GM10248 (cell line): Measurements from ENCODE around the gene FBXW11.

Experiments
- CTCF ChIA-PET: fragments of 300-600 bp; sonication (Branson Sonifier 250); formaldehyde crosslinking; extraction: SDS; loops from one replicate; lab custom pipeline; 2021; ENCODE audit warnings: antibody characterized with exemption; lab: Yijun Ruan, JAX
- POLR2A ChIA-PET: fragments of 350-650 bp; sonication (Branson Sonifier 250); formaldehyde crosslinking; extraction: SDS; loops from one replicate; lab custom pipeline; 2020; ENCODE audit warnings: antibody characterized with exemption; lab: Yijun Ruan, JAX
- DNase-seq: peaks from one replicate; pipeline ENCODE4 v3.0.0; 2012; ENCODE audit errors: extremely low spot score
- TF ChIP-seq, protein P1 (sequence below): IDR thresholded peaks from 2 replicates; pipeline ENCODE4 v1.5.1; 2012; ENCODE audit warnings: mild to moderate bottlenecking, low read depth; ENCODE audit errors: extremely low read depth, missing control alignments, control extremely low read depth

Gene FBXW11

DNA sequence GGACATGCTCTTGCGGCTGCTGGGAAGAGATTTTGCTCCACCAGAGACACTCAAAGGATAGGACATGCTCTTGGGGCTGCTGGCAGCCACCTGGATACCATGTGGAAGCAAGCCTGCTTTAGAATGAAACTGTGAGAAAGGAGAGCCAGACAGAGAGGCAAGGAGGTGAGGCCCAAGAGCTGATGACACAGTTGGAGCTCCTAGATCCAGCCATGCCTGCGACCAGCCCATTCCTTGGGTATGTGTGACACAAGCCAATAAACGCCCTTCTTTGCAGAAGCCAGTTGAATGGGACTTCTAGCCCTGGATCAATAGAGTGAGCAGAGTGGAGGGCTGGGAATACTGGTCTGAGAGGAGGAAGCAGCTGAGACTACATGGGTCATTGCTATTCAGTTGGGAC, 151.2 kb downstream of the FBXW11 start:
- ChIA-PET CTCF (interaction anchor here (1.2 to 1.9 kb wide), 2 partner anchors 8 to 51 kb away, joined by 4 to 6 read pairs; no protein-coding TSS in a partner anchor), POLR2A (no interaction called here)
- no peak for DNase-seq
- TF ChIP-seq, protein P1, sequence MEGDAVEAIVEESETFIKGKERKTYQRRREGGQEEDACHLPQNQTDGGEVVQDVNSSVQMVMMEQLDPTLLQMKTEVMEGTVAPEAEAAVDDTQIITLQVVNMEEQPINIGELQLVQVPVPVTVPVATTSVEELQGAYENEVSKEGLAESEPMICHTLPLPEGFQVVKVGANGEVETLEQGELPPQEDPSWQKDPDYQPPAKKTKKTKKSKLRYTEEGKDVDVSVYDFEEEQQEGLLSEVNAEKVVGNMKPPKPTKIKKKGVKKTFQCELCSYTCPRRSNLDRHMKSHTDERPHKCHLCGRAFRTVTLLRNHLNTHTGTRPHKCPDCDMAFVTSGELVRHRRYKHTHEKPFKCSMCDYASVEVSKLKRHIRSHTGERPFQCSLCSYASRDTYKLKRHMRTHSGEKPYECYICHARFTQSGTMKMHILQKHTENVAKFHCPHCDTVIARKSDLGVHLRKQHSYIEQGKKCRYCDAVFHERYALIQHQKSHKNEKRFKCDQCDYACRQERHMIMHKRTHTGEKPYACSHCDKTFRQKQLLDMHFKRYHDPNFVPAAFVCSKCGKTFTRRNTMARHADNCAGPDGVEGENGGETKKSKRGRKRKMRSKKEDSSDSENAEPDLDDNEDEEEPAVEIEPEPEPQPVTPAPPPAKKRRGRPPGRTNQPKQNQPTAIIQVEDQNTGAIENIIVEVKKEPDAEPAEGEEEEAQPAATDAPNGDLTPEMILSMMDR: no peak

DNA sequence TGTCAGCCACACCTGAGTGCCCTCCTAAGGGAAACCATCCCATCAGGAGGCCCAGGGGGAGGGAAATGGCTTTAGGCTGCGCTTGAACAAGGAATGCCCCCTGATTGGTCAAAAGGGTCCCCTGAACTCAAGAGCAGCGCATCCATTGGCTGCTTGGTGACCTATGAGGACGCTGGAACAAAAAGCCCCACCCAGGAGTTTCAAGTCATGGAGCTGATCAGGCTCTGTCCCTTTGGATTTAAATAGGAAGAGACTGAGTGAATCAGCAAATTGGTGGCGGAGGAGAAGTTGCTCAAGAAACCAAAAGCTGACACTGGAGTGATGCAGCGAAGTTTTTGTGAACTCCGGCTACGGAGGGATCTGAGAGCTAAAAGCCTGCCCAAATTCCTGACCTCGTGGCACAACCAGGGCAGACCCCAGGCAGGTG, 154.2 kb downstream of the FBXW11 start:
- DNase-seq: no peak
- CTCF ChIA-PET: no interaction called here
- POLR2A ChIA-PET: no interaction called here
- TF ChIP-seq, protein P1: no peak

DNA sequence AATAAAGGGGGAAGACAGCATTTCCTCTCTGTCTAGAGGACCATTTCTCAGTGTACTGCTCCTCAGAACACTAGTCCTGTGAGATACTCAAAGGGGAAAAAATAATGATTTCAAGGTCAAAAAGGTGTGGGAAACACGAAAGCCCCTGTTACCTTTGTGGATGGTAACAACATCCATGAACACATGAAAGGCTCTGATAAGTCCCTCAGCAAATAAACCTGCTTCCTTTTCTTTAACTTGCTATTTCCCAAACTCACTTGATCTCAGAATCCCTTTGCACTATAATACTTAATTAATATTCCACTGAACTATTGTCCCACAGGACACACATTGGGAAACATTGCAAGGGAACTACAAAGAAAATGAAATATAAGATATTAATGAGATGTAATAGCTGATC, 155.2 kb downstream of the FBXW11 start:
- DNase-seq: no peak
- ChIA-PET CTCF (no interaction called here), POLR2A (no interaction called here)
- TF ChIP-seq, protein P1: no peak

DNA sequence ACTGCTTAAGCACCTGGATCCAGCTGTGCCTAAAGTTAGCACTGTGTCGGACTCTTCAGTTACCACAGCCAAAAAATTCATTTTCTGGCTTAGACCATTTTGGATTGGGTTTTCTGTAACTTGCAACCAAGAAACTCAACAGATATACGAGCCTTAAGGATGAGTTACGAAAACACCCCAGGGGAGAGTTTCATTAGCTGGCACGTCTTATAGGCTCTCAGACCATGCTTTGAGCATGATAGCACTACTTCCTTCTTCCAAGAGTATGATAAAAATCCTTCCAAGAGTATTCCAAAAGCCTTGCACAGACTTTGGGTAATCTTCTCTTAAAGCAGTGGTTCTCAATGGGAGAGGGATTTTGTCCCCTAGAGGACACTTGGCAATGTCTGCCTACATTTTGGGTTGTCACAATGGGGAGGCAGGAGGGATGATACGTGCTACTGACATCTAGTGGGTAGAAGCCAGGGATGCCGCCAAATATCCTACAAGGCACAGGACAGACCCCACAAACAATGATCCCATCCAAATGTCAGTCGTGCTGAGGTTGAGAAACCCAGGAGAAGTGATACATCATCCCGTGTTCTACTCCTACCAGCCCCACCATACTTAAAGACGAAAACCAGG, 156.0 kb downstream of the FBXW11 start:
- no peak for DNase-seq
- TF ChIP-seq, protein P1: no peak
- ChIA-PET POLR2A (no interaction called here), CTCF (interaction anchor here (2.1 kb wide), 1 partner anchor 9 kb away, joined by 7 read pairs; no protein-coding TSS in a partner anchor)

DNA sequence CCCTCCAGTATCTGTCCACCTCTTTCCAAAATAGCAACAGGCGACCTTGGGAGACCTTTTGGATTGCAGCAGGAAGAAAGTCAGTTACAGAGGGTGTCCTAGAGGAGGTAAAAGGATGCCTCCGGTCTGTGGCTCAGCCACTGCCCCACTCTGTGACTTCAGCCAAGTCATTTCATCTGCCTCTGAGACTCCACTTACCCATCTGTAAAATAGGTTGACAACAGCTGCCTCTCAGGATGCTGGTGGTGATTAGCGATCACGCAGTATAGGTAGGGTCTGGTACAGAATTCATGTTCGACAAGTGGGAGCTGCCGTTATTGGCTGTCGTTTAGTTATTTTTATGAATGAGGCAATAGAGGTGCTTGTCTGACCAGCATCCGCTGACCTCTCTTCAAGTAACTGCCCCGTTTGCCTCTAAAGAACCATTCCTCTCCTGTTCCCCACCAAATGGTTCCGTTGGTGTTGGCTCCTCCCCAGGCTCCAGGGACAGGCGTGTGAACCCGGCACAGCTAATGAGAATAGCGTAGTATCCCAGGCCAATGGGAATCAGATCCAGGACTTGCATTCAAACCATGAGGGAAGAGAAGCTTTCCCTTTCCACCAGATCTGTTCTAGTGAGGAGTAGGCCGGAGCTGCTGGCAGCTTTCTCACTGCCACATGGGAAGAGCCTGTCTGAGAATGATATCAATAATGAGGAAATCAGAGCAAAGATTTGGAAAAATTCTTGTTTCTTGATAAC, 156.7 kb downstream of the FBXW11 start:
- ChIA-PET CTCF (interaction anchor here (2.1 kb wide), 1 partner anchor 10 kb away, joined by 7 read pairs; no protein-coding TSS in a partner anchor), POLR2A (no interaction called here)
- no peak for DNase-seq
- TF ChIP-seq, protein P1: no peak

DNA sequence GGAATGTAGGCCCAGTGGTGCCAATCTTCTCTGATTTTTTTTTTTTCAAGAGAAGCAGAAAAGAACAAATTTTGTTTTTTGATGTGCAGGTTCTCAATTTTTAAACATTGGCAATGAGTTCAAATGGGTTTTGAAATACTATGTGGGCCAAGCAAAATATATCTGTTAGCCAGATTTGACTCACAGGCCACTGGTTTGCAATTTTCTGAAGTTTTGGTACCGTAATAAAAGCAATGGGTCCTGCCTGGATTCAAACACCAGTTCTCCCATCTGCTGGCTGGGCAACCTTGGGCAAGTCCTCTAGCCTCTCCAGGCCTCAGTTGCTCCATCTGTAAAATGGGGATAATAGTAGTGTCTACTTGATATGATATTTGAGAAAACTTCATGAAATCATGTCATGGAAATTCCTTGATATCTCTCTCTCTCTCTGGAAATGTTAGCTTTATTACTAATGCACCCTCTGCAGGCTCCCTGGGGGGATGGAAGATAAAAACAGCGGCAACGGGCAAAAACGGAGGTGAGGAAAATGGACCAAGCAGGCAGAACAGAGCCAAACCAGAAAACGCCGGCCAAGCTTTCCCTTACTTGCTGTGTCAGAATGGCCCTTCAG, 157.4 kb downstream of the FBXW11 start:
- DNase-seq: no peak
- CTCF ChIA-PET: interaction anchor here (1.0 to 2.1 kb wide), 2 partner anchors 11 kb away, joined by 3 to 7 read pairs; no protein-coding TSS in a partner anchor
- TF ChIP-seq, protein P1: no peak
- POLR2A ChIA-PET: no interaction called here
